Measurements from ENCODE around the gene SPG21.
"Not testable (repeated sequence)": the region's sequence is repeated elsewhere in the genome, so short reads cannot be mapped to it uniquely, and the experiment has no call there.

DNA sequence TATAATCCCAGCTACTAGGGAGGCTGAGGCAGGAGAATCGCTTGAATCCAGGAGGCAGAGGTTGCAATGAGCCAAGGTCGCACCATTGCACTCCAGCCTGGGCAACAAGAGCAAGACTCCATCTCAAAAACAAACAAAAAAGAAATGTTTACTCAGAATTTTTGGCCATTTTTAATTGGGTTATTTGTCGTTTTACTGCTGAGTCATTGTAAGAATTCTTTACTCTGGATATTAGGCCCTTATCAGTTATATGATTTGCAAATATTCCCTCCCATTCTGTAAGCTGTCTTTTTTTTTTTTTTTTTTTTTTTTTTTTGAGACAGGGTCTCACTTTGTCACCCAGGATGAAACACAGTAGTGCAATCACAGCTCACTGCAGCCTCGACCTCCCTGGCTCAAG, 21.5 kb upstream of the SPG21 start:
- TF ChIP-seq, protein P1, sequence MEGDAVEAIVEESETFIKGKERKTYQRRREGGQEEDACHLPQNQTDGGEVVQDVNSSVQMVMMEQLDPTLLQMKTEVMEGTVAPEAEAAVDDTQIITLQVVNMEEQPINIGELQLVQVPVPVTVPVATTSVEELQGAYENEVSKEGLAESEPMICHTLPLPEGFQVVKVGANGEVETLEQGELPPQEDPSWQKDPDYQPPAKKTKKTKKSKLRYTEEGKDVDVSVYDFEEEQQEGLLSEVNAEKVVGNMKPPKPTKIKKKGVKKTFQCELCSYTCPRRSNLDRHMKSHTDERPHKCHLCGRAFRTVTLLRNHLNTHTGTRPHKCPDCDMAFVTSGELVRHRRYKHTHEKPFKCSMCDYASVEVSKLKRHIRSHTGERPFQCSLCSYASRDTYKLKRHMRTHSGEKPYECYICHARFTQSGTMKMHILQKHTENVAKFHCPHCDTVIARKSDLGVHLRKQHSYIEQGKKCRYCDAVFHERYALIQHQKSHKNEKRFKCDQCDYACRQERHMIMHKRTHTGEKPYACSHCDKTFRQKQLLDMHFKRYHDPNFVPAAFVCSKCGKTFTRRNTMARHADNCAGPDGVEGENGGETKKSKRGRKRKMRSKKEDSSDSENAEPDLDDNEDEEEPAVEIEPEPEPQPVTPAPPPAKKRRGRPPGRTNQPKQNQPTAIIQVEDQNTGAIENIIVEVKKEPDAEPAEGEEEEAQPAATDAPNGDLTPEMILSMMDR (IDR thresholded peaks at IDR 0.05; ENCODE audit: borderline replicate concordance, extremely low read depth, low read length, poor library complexity, severe bottlenecking) = not testable (repeated sequence)
- TF ChIP-seq EZH2 (IDR thresholded peaks at IDR 0.05; ENCODE audit: borderline replicate concordance, low read depth, low read length, severe bottlenecking) = not testable (repeated sequence)

Data from DND-41 (cell line).